HEK293 (cell line): Measurements from ENCODE around the gene CCDC187.

Experiments used
- CTCF ChIP-seq: fragments of 450-650 bp; formaldehyde crosslinking; IDR thresholded peaks from 2 replicates; pipeline ENCODE4 v1.5.1; 2016; ENCODE audit warnings: missing biosample characterization, missing genetic modification characterization
- HOXA7 ChIP-seq: sonication (generic); formaldehyde crosslinking; IDR thresholded peaks from 2 replicates; pipeline ENCODE4 v1.8.1; 2022; ENCODE audit warnings: missing genetic modification reagents, borderline replicate concordance
- KLF10 ChIP-seq: fragments of 450-650 bp; IDR thresholded peaks from 2 replicates; pipeline ENCODE4 v1.5.1; 2018; ENCODE audit warnings: missing biosample characterization, mild to moderate bottlenecking, missing genetic modification characterization
- ZBTB10 ChIP-seq: fragments of 450-650 bp; formaldehyde crosslinking; IDR thresholded peaks from 2 replicates; pipeline ENCODE4 v1.5.1; 2016; ENCODE audit warnings: missing biosample characterization, missing genetic modification characterization
- ZNF473 ChIP-seq: fragments of 450-650 bp; formaldehyde crosslinking; IDR thresholded peaks from 2 replicates; pipeline ENCODE4 v1.5.1; 2017; ENCODE audit warnings: missing biosample characterization, missing genetic modification characterization

- TF ChIP-seq KLF10 (tag by site-specific recombination) (no peak), ZBTB10 (tag by site-specific recombination) (no peak), CTCF (tag by site-specific recombination) (no peak), ZNF473 (tag by site-specific recombination) (no peak), HOXA7 (CRISPR knock-in tag) (no peak)
Observed at GRCh38 chr9:136260936-136261472, 42.9 kb downstream of the CCDC187 start.
